Mesothelial cell of epicardium (in vitro differentiated cells): ENCODE data around the gene NQO2. TPM values are rescaled to one million over a fixed set of nuclear protein-coding genes. Genes with fewer than 3 reads are reported as not detected.
"Not testable (repeated sequence)": the region's sequence is repeated elsewhere in the genome, so short reads cannot be mapped to it uniquely, and the experiment has no call there.

Experiments
- DNase-seq, 2 experiments: peaks; one replicate each; pipeline ENCODE4 v3.0.0; 2021; ENCODE audit warnings: low spot score in 2 of 2; ENCODE audit not compliant: unreplicated experiment in 2 of 2
- H3K27ac Mint-ChIP-seq: 2 replicates; pipeline ENCODE4 v1.8.0; 2021; ENCODE audit warnings: mixed read lengths
- H3K27me3 Mint-ChIP-seq: 2 replicates; pipeline ENCODE4 v1.8.0; 2021; ENCODE audit warnings: low read depth, mixed read lengths
- H3K36me3 Mint-ChIP-seq: 2 replicates; pipeline ENCODE4 v1.8.0; 2021; ENCODE audit warnings: mixed read lengths
- H3K4me1 Mint-ChIP-seq: 2 replicates; pipeline ENCODE4 v1.8.0; 2021; ENCODE audit warnings: mixed read lengths
- H3K4me3 Mint-ChIP-seq: 2 replicates; pipeline ENCODE4 v1.8.0; 2021; ENCODE audit warnings: mild to moderate bottlenecking, moderate library complexity, mixed read lengths
- H3K9me3 Mint-ChIP-seq: 2 replicates; pipeline ENCODE4 v1.8.0; 2021; ENCODE audit warnings: mixed read lengths
- CTCF ChIP-seq: fragments of 200-600 bp; sonication (generic); IDR thresholded peaks from one replicate; pipeline ENCODE4 v1.5.0; 2021; ENCODE audit warnings: antibody characterized with exemption; ENCODE audit not compliant: unreplicated experiment
- total RNA-seq: library from RNA; stranded (reverse); gene quantifications from 3 replicates; pipeline ENCODE4 v1.2.1, GENCODE V29; 2021

Gene NQO2
- total RNA-seq, 1 donor from 2014 or later: 18.7 TPM

- Mint-ChIP-seq H3K9me3 (peaks cover 27% of the 10 kb centered on the region), H3K36me3 (peaks cover 67% of the 10 kb centered on the region), H3K27me3 (no peaks in the 10 kb centered on the region), H3K4me3 (no peak overlapping the region), H3K27ac (no peak overlapping the region), H3K4me1 (no peaks in the 10 kb centered on the region)
- no peak for TF ChIP-seq CTCF
- DNase-seq: no peak
These were observed 15.4 kb downstream of the NQO2 start for GRCh38 chr6:3015144-3015543.

GRCh38 chr6:3016473-3017280 is 17.0 kb downstream of the NQO2 start:
- Mint-ChIP-seq H3K27me3 (no peaks in the 10 kb centered on the region), H3K4me1 (no peaks in the 10 kb centered on the region), H3K27ac (no peak overlapping the region), H3K4me3 (no peak overlapping the region), H3K9me3 (peaks cover 18% of the 10 kb centered on the region), H3K36me3 (peaks cover 57% of the 10 kb centered on the region)
- peak in 1 of 2 experiments; percentile 10 for DNase-seq
- TF ChIP-seq CTCF: no peak

GRCh38 chr6:3017304-3017703 is 17.6 kb downstream of the NQO2 start:
- DNase-seq: peak in 1 of 2 experiments; percentile 24
- no peak for TF ChIP-seq CTCF
- peaks cover 50% of the 10 kb centered on the region for H3K36me3 Mint-ChIP-seq
- peaks cover 12% of the 10 kb centered on the region for H3K9me3 Mint-ChIP-seq
- H3K27me3 Mint-ChIP-seq: no peaks in the 10 kb centered on the region
- H3K4me1 Mint-ChIP-seq: no peaks in the 10 kb centered on the region
- no peak overlapping the region for H3K27ac Mint-ChIP-seq
- H3K4me3 Mint-ChIP-seq: no peak overlapping the region

- Mint-ChIP-seq H3K36me3 (peaks cover 45% of the 10 kb centered on the region), H3K4me3 (no peak overlapping the region), H3K4me1 (peaks cover 6% of the 10 kb centered on the region), H3K27me3 (no peaks in the 10 kb centered on the region), H3K9me3 (peaks cover 14% of the 10 kb centered on the region), H3K27ac (no peak overlapping the region)
- no peak for TF ChIP-seq CTCF
- no peak for DNase-seq
These were observed 19.4 kb downstream of the NQO2 start for GRCh38 chr6:3019065-3019464.

GRCh38 chr6:3019749-3020320 is 20.1 kb downstream of the NQO2 start:
- Mint-ChIP-seq H3K27ac (no peak overlapping the region), H3K36me3 (peaks cover 41% of the 10 kb centered on the region), H3K27me3 (no peaks in the 10 kb centered on the region), H3K9me3 (peaks cover 14% of the 10 kb centered on the region), H3K4me1 (peaks cover 6% of the 10 kb centered on the region), H3K4me3 (no peak overlapping the region)
- DNase-seq: no peak
- TF ChIP-seq CTCF: no peak

- H3K36me3 Mint-ChIP-seq: peaks cover 30% of the 10 kb centered on the region
- H3K9me3 Mint-ChIP-seq: peaks cover 14% of the 10 kb centered on the region
- H3K27me3 Mint-ChIP-seq, H3K4me1 Mint-ChIP-seq, H3K4me3 Mint-ChIP-seq, H3K27ac Mint-ChIP-seq: not testable (repeated sequence)
- peak in 1 of 2 experiments; percentile 5 for DNase-seq
These were observed 21.4 kb downstream of the NQO2 start for GRCh38 chr6:3020976-3021598.
